Fibroblast of gingiva (primary cell): ENCODE data around the gene MBD2.
"Not testable (repeated sequence)": the region's sequence is repeated elsewhere in the genome, so short reads cannot be mapped to it uniquely, and the experiment has no call there.

Experiments used
- DNase-seq: peaks from one replicate; pipeline ENCODE4 v3.0.0-alpha.2; 2011; ENCODE audit warnings: low read depth

MBD2 gene

DNA sequence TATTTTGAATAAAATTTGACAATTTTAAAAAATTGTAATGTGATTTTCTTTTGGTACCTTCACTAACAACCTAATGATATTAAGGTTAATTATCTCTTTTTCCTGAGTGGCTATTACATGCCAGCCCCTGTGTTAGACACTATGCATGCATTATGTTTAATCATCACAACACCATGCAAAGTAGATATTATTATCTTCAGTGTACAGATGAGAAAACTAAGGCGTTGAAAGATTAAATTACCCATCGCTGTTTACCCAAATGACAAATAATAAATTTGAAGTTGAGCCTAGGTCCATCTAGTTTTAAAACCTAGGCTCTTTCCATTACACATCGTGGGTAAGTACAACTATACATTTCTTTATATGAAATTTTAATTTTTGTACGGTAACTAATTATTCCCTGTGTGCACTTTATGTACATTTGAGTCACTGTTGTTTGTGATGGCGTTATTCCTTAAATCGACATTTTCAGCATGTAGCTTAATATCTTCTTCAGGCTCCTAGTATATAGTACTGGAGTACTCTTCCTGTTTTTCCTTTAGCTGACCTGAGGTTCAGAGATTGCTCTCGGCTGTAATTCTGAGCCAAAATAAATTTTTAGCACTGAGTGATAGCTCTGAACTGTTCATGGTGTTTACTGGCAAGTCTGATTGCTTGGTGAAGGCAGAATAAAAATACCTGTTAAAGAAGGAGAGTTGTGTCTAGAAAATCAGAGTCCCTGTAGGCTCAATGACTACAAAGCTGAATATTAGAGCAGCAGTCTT, 13.9 kb upstream of the MBD2 start:
- DNase-seq, result no peak

GRCh38 chr18:54235871-54236270, 11.4 kb upstream of the MBD2 start:
- DNase-seq, result no peak

- DNase-seq, result no peak
These were observed 9.3 kb upstream of the MBD2 start for GRCh38 chr18:54233747-54234146.

- DNase-seq, result no peak
These were observed 8.8 kb upstream of the MBD2 start for GRCh38 chr18:54233228-54233625.

DNA sequence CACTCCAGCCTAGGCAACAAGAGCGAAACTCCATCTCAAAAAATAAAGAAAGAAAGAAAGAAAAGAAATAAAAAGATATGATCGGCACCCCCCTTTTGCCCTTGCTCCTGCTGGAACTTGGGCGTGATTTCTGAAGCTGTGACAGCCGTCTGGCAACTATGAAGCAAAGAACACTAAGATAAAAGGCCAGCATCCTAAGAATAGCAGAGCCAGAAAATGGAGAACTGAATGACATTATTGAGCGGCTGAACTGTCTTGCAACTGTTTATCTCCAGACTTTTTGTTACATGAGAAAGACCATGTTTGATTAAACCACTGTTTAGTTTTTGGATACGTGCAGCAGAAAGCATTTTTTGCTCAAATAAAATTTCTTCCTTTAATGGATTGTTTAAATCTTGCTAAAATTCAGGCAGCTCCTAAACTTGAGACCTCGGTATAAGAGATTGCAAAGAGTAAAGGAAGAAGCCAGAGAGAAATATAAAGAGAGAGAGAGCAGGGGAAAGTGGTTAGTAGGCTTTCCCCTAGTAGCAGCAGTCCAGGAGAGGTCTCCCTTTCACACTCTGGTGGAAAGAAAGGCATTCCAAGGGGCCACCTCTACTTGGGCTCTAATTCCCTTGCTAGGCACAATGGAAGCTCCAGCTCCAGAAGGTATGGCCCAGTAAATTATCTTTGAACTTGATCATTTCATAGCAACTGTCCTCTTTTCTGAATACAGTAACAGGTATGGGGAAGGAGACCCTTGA, 8.2 kb upstream of the MBD2 start:
- DNase-seq, result no peak

GRCh38 chr18:54229421-54230059, 5.1 kb upstream of the MBD2 start:
- DNase-seq, result no peak

GRCh38 chr18:54228364-54228763, 3.9 kb upstream of the MBD2 start:
- DNase-seq, result no peak

- peak; percentile 91 for DNase-seq
These were observed 764 bp downstream of the MBD2 start for GRCh38 chr18:54223568-54224241.

- DNase-seq, result no peak
These were observed 1.4 kb downstream of the MBD2 start for GRCh38 chr18:54222922-54223567.

- no peak for DNase-seq
These were observed 4.1 kb downstream of the MBD2 start for GRCh38 chr18:54220406-54220805.

- DNase-seq, result not testable (repeated sequence)
These were observed 5.7 kb downstream of the MBD2 start for GRCh38 chr18:54218803-54219202.

- no peak for DNase-seq
These were observed 6.2 kb downstream of the MBD2 start for GRCh38 chr18:54218299-54218698.

- DNase-seq, result no peak
These were observed 6.8 kb downstream of the MBD2 start for GRCh38 chr18:54217624-54218023.

- DNase-seq, result peak; percentile 63
These were observed 9.4 kb downstream of the MBD2 start for GRCh38 chr18:54215069-54215468.

DNA sequence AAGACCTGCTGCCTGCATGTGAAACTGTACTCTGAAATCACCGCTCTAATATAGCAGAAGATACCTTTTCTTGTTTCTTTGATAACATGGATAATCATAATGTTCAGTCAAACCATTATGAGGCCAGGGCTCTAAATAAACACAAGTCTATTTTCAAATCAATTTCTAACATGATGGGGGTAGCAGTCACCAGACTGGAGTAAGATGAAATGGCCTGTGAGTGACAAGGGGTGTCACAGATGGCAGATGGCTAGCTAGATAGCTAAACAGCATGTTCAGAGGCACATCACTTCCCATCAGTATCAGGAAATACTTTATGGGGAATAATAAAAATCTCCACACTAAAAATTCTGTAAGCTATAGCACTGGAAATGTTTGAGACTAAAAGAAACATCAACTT, 14.0 kb downstream of the MBD2 start:
- no peak for DNase-seq

DNA sequence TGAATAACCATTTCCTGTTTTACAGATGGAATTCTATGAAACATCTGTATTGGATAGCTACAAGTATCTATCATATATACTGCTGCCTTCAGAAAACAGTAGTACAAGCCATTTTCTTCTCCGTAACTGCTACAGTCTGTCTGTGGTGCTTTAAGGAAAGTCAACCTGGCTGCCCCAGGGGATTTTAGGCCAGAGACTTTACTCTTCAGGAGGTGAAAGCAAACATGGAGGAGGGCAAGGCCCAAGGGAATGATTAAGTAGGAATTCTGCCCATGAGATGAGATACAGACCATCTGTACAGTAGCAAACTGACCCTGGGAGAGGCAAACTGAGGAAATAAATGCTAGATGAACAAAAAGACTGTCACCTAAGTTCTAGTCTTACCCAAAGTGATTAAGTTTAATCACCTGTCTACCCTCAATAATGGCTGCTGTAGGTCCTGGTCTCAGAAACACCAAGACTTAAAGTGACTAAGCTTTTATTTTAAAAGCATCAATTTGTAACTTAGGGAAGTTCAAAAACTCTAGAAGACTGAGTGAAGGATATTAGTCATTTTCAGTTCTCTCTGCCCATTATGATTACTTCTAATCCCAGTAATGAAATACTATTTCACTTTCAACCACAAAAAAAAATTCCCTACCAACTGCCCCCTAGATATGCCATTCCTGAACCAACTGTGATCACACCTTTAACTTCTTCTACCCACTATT, 14.8 kb downstream of the MBD2 start:
- DNase-seq, result no peak

DNA sequence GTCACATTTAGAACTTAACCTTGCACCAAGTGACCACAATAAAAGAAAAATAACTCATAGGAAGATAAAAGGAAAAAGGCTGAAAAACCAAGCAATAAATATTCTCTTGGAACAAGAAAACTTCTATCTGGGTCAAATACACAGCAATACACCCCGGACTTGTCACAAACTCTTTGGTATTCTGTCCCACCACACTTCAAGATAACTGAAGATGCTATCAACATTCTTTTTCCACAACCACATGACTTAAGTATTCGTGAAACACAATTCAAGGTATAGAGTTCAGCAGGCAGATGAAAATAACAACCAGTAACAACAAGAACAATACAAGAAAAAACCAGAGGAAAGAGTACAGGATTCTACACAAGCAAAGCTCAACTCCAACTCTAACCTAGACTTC, 18.0 kb downstream of the MBD2 start:
- DNase-seq, result no peak

DNA sequence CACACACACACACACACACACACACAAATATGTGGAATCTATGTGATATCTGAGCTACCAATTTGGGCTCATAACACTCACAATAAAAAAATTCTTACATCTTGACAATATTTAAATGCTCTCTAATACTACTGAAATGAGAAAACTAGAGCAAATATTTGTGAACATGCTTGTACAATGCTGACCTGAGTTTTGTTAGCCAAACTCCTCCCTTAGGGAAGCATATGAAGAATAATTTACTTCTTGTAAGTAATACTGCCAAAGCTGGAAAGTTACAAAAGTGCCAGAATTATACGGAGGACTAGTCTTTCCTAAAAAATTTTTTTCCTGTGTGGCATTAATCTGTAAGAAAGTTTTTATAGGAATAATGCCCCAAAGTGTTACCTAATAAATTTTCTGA, 18.5 kb downstream of the MBD2 start:
- DNase-seq, result peak; percentile 11

GRCh38 chr18:54205448-54205847, 19.0 kb downstream of the MBD2 start:
- DNase-seq, result not testable (repeated sequence)

GRCh38 chr18:54204883-54205282, 19.6 kb downstream of the MBD2 start:
- no peak for DNase-seq

DNA sequence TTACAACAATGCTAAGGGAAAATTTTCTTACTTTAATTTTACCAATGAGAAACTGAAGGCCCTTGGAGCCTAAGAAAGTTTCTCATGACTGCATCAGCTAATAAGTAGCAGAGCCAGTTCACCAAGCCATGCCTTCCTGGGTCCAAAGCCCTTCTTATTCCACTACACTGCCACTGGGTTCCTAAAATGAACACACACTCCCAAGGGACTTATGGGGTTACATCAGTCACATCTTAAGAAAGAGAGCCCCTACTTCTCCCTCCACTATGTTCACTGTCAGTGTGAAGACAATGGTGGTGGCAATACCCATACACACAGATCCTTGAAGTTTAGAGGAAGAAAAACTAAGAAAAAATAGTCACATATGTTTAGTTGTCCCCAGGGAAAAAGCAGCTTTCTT, 20.6 kb downstream of the MBD2 start:
- DNase-seq, result no peak
